ENCODE measurements around the gene DRGX.

Gene DRGX

DNA sequence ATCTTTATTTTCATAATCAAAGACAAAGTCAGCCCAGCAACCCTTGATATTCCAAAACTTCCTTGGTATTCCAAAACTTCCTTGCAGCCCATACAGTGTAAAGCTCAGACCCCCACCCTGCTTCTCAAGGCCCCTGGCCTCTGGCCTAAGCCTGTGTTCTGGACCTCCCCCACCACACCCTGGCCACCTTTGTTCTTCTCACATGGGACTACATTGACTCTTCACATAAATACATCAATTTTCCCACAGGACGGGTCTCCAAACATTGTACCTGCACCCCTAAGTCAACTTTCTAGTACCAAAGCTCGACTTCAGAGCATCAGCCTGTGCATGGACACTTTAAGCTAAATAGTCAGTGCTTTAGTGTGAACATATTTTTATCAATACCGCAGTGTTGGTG is 40.7 kb downstream of the DRGX start (continued):
- TF ChIP-seq, protein P1, sequence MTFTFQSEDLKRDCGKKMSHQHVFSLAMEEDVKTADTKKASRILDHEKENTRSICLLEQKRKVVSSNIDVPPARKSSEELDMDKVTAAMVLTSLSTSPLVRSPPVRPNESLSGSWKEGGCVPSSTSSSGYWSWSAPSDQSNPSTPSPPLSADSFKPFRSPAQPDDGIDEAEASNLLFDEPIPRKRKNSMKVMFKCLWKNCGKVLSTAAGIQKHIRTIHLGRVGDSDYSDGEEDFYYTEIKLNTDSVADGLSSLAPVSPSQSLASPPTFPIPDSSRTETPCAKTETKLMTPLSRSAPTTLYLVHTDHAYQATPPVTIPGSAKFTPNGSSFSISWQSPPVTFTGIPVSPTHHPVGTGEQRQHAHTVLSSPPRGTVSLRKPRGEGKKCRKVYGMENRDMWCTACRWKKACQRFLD (tag by site-specific recombination; IDR thresholded peaks at IDR 0.05), result no peak
- TF ChIP-seq KLF1 (tag by site-specific recombination; IDR thresholded peaks at IDR 0.05) (no peak), ZNF580 (tag by site-specific recombination; IDR thresholded peaks at IDR 0.05) (no peak), ZNF521 (tag by site-specific recombination; IDR thresholded peaks at IDR 0.05) (no peak), ZNF585B (tag by site-specific recombination; IDR thresholded peaks at IDR 0.05) (no peak), ZNF677 (tag by site-specific recombination; IDR thresholded peaks at IDR 0.05) (no peak), YY2 (tag by site-specific recombination; IDR thresholded peaks at IDR 0.05) (no peak)

- TF ChIP-seq ZNF677 (tag by site-specific recombination; IDR thresholded peaks at IDR 0.05) (no peak), KLF9 (tag by site-specific recombination; IDR thresholded peaks at IDR 0.05; ENCODE audit: low read depth) (no peak), ZNF514 (tag by site-specific recombination; IDR thresholded peaks at IDR 0.05) (no peak), ZNF560 (tag by site-specific recombination; IDR thresholded peaks at IDR 0.05; ENCODE audit: borderline replicate concordance) (no peak), KLF17 (tag by site-specific recombination; IDR thresholded peaks at IDR 0.05) (no peak), ZBTB21 (tag by site-specific recombination; IDR thresholded peaks at IDR 0.05) (no peak), ZNF426 (tag by site-specific recombination; IDR thresholded peaks at IDR 0.05) (no peak), ZBTB6 (tag by site-specific recombination; IDR thresholded peaks at IDR 0.05) (no peak), ATF2 (tag by site-specific recombination; IDR thresholded peaks at IDR 0.05; ENCODE audit: low read depth) (no peak), ZNF350 (tag by site-specific recombination; IDR thresholded peaks at IDR 0.05) (no peak), ZBTB1 (tag by site-specific recombination; IDR thresholded peaks at IDR 0.05) (no peak), ZNF274 (IDR thresholded peaks at IDR 0.05; ENCODE audit: low read length) (no peak), ZNF274 (tag by site-specific recombination; IDR thresholded peaks at IDR 0.05; ENCODE audit: borderline replicate concordance) (no peak)
- TF ChIP-seq, protein P2, sequence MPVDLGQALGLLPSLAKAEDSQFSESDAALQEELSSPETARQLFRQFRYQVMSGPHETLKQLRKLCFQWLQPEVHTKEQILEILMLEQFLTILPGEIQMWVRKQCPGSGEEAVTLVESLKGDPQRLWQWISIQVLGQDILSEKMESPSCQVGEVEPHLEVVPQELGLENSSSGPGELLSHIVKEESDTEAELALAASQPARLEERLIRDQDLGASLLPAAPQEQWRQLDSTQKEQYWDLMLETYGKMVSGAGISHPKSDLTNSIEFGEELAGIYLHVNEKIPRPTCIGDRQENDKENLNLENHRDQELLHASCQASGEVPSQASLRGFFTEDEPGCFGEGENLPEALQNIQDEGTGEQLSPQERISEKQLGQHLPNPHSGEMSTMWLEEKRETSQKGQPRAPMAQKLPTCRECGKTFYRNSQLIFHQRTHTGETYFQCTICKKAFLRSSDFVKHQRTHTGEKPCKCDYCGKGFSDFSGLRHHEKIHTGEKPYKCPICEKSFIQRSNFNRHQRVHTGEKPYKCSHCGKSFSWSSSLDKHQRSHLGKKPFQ (tag by site-specific recombination; IDR thresholded peaks at IDR 0.05), result no peak
- TF ChIP-seq, protein P3, sequence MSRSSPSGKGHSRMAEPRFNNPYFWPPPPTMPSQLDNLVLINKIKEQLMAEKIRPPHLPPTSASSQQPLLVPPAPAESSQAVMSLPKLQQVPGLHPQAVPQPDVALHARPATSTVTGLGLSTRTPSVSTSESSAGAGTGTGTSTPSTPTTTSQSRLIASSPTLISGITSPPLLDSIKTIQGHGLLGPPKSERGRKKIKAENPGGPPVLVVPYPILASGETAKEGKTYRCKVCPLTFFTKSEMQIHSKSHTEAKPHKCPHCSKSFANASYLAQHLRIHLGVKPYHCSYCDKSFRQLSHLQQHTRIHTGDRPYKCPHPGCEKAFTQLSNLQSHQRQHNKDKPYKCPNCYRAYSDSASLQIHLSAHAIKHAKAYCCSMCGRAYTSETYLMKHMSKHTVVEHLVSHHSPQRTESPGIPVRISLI (tag by site-specific recombination; IDR thresholded peaks at IDR 0.05), result no peak
- TF ChIP-seq, protein P4, sequence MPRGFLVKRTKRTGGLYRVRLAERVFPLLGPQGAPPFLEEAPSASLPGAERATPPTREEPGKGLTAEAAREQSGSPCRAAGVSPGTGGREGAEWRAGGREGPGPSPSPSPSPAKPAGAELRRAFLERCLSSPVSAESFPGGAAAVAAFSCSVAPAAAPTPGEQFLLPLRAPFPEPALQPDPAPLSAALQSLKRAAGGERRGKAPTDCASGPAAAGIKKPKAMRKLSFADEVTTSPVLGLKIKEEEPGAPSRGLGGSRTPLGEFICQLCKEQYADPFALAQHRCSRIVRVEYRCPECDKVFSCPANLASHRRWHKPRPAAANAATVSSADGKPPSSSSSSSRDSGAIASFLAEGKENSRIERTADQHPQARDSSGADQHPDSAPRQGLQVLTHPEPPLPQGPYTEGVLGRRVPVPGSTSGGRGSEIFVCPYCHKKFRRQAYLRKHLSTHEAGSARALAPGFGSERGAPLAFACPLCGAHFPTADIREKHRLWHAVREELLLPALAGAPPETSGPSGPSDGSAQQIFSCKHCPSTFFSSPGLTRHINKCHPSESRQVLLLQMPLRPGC (tag by site-specific recombination; IDR thresholded peaks at IDR 0.05), result no peak
- TF ChIP-seq, protein P5, sequence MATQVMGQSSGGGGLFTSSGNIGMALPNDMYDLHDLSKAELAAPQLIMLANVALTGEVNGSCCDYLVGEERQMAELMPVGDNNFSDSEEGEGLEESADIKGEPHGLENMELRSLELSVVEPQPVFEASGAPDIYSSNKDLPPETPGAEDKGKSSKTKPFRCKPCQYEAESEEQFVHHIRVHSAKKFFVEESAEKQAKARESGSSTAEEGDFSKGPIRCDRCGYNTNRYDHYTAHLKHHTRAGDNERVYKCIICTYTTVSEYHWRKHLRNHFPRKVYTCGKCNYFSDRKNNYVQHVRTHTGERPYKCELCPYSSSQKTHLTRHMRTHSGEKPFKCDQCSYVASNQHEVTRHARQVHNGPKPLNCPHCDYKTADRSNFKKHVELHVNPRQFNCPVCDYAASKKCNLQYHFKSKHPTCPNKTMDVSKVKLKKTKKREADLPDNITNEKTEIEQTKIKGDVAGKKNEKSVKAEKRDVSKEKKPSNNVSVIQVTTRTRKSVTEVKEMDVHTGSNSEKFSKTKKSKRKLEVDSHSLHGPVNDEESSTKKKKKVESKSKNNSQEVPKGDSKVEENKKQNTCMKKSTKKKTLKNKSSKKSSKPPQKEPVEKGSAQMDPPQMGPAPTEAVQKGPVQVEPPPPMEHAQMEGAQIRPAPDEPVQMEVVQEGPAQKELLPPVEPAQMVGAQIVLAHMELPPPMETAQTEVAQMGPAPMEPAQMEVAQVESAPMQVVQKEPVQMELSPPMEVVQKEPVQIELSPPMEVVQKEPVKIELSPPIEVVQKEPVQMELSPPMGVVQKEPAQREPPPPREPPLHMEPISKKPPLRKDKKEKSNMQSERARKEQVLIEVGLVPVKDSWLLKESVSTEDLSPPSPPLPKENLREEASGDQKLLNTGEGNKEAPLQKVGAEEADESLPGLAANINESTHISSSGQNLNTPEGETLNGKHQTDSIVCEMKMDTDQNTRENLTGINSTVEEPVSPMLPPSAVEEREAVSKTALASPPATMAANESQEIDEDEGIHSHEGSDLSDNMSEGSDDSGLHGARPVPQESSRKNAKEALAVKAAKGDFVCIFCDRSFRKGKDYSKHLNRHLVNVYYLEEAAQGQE (tag by site-specific recombination; IDR thresholded peaks at IDR 0.05), result no peak
- H3K27ac ChIP-seq (ENCODE audit: extremely low read depth, low read depth, low read length), result no peak overlapping the region
- no peaks in the 10 kb centered on the region; the same call in 1 of the 2 replicates for H3K9me3 ChIP-seq (ENCODE audit: control insufficient read depth, insufficient read depth, low read depth, low read length)
- ChIA-PET POLR2A (no interaction called here), CTCF (no interaction called here)
- no peaks in the 10 kb centered on the region for H3K36me3 ChIP-seq (ENCODE audit: control insufficient read depth in 2 of 2, insufficient read depth in 1 of 2, low read length in 2 of 2)
- no peak overlapping the region for H3K4me3 ChIP-seq (ENCODE audit: low read depth, low read length)
- no peaks in the 10 kb centered on the region for H3K4me1 ChIP-seq (ENCODE audit: control insufficient read depth, insufficient read depth, low read length)
These were observed 41.3 kb downstream of the DRGX start for GRCh38 chr10:49354593-49354992.

Measured in HEK293 (cell line).